Activated CD8-positive, alpha-beta memory T cell treated with anti-CD3 and anti-CD28 coated beads for 24 hours (primary cell): ENCODE data around the gene RFT1.

Experiments used
- DNase-seq: peaks from one replicate; pipeline ENCODE4 v3.0.0-alpha.2; 2020

RFT1 gene

DNA sequence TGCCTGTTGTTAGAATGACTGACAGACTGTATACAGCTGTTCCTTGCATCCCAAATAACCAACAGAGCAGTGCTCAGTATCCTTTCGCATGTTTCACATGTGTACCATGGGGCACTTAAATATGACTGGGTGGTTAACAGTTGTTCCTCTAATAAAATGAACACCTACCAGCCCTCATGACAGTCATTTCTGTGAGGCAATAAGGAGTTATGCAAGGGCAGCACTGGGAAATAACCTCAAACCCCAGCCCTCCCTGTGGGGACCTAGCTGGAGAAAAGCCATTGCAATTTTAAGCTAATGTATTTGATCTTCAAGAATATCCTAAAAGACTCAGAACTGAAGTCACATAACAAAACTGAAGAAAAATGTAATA is 7.3 kb downstream of the RFT1 start:
- DNase-seq, result no peak

DNA sequence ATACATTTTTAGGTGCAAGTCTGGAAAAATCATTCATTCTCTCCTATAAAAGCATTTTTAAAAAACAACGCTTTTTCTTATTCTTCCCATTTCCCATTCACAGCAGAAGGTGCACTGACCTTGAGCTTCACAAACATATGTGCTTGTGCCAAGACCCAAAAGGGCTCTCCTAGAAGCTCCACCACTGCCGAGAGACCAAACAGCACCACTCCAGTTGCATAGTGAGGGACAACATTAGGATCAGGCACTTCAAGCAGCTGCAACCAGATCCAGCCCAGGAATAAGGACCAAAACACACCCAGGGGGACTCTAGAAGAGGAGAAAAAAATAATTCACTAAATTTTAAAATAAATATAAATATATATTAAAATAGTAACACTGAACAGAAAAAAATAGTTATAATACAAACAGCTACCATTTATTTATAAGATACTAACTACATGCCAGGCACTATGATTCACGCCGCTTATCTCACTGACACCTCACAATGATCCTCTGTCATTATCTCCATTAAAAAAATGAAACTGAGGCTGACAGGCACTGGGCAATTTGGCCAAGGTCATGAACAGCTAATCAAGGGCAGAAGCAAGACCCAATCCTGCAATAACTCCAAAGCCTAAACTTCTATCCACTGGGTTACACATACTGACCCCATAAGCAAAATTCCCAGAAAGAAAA is 7.8 kb downstream of the RFT1 start:
- DNase-seq, result no peak

DNA sequence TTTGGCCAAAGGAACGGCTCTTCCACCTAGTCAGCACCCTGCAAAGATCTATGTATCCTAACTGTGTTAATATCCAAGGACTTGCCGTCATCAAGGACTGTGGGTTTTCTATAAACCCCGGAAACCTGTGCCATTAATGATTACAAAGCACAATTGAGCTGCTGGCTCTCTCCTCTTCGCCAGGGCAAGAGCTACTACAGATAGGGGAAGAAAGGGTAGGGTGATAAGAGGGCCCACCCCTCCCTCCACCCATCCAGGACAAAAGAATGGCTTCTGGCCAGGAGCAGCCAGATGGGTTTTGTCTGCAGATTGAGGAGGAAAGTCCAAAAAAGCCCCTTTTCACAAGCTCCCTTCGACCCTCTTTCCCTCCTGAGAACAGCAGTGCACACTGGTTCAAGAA is 9.9 kb downstream of the RFT1 start:
- DNase-seq, result no peak

DNA sequence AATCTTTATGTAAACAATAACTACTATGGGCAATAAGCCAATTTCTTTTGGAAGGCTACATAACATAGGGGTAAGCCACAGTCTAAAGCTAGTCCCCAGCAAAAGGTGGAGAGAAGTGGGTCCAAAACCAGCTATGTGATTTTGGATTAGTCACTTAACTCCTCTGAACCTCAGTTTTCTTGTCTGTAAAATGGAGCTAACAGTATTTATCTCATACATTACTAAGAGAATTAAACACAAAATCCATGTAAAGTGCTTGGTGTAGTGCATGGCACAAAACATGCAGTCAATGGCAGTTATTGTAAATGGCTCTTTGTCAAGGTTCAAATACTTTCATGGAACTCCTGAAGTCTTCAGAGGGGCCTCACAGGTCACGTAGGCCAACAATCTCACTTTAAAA is 13.3 kb downstream of the RFT1 start:
- no peak for DNase-seq

DNA sequence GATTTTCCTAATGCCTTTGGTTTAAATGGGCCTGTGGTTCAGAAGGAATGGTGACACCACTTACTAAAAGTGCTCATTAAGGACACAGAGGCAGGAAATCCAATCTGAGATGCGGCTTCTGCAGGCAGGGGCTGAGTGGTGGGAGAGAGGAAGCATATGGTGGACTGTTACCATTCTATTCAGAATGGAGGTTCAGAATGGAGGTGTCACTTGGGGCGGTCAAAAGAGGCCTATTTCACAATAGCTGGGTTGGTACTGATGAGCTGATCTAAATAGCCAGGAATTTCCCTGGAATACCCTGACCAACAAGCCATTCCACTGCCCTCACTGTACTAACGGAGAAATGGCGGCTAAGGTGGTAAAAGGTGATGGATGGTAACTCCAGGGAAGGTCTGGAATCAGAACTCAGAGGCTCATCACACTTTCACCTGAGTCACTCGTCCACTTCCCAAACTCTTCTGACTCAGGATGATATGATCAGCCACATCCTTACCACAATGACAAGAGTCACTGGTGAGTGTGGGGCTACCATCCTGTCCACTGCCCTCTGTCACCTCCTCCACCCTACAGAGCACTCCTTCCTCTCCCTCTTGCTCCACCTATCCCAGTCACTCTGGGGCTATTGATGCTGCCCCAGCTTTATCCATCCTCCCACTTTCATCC is 15.7 kb downstream of the RFT1 start:
- DNase-seq, result no peak

DNA sequence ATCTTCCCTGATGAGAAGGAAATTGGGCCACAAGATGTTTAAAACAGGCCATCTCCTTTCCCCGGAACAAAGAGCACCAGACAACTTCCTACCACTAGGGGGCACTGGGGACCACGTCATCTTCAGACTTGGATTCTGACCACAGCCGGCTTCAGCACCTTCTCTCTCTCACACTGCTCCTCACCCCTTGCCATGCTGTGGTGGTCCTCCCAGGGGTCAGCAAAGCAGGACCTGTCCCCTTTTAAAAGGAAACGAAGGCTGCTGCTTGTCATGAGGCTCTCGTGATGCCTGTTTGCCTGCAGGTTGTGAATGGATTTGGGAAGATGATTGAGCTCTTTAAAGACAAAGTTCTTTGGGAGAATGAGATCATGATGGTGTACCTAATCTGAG is 16.2 kb downstream of the RFT1 start:
- DNase-seq, result peak; percentile 90

DNA sequence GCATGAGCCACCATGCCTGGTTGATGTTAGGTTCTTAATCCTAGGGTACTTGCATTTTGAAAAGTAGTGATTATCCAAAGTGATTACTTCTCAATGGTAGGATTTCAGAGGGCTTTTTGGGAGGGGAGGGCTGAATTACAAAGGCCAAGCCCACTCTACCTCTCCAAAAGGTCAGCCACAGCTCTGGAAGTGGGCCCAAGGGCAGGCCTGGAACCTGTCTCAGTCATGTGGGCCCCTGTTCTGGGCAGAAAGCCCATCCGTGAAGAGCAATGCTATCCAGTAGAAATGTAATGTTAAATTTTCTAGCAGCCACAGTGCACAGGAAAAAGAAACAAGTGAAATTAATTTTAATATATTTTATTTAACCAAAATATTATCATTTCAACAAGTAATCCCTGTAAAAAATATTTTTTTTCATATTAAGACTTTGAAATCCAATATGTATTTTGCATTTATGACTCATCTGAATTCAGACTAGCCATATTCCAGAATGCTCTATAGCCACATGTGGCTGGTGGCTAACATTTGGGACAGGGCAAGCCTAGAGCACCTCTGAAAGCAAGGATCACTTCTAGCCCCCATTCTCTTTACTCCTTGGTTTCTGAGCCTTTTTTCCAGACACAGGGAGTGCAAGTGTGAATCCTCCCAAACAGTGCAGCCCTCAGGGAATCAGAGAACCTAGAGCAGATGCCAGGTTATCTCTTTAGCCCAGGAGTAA is 16.8 kb downstream of the RFT1 start:
- no peak for DNase-seq

DNA sequence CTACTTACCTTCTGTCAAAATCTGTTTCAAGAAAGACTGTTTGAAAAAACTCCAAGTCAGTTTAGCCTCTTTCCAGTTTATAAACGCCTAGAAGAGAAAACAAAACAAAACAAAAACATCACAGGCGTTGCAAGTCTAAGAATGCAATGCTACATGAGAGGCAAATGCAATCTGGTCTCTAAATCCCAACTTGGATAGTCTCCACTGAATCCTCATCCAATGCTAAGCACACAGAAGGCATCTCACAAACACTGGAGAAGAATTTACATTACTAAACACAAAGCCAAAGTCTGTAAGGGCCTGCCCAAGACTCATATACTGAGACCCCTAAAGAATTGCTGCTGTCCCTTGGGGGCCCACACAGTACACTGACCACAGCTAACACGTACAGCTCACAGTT is 18.4 kb downstream of the RFT1 start:
- no peak for DNase-seq

DNA sequence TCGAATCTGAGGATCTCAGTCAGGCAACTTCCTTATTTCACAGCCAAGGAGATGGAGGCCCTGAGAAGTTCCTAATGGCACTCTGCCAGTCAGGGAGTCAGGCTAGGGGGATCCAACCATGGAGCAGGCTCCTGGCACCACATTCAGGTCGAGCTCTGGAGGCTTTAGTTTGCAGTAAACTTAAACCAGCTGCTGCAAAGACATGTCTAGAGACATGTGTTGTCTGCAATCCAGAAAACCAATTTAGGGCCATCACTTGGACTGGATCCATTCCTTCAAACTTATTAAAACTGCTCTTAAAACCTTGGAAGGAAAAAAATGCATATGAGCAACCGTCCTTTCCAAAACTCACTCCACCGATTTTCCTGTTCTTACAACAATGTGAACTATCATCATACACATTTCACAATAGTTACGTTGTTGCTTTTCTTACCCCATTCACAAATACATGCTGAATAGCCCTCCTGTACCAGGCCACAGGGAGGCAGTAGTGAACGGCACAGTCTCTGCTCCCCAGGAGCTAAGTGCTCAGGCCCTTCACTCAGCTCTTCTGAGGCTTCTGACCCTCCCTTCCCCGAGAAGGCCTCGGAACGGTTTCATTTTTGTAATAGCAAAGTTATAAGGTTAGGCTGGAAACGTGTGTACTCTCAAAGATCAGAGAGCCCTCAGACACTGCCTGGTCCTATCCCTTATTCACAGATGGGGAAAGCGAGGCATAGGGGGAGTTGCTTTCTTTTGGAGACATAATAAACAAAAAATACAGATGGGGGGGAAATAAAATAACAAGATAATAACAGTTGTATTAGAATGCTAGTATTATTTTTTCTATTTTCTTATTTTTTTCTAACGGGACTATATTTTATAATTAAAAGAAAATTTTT is 20.1 kb downstream of the RFT1 start:
- DNase-seq, result no peak

DNA sequence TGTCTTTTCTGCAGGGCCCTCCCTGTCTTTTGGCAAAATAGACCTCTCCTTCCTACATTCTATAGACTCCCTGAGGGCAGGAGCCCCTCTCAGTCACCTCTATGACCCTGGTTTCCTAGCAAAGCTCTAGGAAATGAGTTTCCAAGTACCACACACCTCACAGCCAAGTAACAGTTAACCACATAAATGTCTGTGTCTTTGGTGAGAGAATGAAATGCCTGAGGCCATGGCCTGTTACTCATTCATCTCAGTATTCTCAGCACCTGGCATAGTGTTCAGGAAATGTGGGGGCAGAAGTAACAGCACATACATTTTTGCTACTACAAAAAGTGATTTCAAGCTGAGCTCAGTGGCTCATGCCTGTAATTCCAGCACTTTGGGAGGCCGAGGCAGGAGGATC is 21.0 kb downstream of the RFT1 start:
- no peak for DNase-seq

DNA sequence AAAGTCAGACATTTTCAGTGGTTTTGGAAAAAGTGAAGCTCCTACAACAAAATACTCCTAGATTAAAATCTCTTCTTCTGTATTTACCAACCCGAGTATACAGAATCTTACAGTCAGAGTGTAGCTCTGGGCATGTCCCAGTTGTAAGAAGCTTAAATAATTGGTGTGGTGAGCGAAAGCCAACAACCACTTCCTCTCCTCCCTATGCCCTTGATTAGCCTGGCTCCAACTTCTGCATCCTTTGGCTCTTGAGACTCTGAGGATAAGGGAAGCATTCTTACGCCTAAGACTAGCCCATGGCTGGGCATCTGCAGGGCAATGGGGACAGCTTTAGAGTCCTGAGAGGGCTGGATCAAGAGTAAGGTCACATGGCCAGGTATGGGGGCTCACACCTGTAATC is 25.5 kb downstream of the RFT1 start:
- no peak for DNase-seq

DNA sequence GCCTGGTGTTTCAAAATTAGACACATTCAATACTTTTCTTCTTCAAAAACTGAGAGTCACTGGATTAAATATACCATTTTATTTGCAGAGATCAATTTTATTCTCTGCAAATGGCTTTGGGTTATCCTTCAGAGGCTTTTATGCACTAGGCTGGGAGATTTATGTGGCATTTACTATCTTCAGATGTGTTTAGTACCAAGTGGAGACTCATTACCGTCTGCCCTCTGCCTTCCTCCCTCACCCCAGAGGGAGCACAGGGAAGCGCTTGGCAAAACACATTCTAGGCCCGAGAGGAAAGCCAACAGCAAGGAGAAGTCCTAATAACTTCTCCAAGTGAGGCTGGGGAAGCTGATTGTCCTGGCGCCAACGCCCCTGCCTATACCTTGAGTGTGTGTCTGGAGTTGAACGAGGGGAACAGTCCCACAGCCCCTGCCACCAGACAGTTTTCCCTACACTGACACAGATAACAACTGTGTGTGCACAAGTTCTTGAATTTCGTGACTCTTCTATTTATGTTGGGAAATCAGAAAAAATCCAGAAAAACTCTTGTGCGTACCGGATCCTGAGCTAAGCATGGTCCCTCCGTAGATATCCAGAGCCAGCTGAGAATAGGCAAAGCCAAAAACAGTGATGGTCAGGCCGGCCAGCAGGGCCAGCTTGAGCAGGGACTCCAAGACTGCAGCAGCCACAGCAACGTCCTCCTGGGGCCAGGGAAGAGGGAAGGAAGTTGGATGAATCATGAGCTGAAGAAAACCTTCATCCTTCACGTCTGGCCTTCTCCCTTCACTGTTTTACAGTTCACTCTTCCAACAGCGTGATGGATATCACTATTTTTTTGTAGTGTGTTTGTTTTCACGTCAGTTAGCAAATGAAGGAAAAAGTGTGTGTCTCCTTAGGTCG is 26.6 kb downstream of the RFT1 start:
- no peak for DNase-seq

DNA sequence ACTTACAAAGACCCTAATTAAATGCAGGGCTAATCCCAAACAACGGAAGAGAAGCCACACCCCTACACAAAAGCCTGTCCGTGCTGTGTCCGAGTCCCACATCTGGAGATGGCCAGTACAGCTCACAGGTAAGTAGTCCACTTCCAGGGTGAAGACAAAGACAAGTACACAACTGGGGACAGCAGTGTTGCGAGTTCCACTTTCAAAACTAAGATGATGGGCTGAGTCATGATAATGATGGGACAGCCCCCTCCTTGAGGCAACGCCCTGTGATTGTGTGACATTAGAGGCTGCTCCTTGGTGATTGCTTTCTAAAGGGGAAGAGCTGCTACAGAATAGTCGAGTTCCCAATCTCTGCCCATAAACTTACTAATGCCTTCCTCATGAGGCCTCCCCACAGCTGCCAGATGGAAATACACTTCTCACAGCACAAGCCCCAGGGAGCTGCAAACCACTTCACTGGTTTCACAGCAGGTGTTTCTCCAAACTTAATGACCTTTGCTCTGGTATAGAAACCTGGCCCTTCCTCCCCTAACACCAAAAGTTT is 27.6 kb downstream of the RFT1 start:
- DNase-seq, result peak; percentile 71

DNA sequence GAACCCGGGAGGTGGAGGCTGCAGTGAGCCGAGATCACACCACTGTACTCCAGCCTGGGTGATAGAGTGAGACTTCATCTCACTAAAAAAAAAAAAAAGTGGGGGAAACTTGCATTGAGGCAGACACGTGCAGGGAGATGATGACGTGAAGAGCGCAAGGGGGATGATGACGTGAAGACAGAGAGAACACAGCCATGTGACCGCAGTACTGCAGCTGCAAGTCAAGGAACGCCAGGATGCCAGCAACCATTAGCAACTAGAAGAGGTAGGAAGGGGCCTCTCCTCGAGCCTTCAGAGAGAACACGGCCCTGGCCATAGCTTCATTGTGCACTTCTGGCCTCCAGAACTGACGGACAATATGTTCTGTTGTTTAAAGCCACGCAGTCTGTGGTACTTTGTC is 28.3 kb downstream of the RFT1 start:
- no peak for DNase-seq

DNA sequence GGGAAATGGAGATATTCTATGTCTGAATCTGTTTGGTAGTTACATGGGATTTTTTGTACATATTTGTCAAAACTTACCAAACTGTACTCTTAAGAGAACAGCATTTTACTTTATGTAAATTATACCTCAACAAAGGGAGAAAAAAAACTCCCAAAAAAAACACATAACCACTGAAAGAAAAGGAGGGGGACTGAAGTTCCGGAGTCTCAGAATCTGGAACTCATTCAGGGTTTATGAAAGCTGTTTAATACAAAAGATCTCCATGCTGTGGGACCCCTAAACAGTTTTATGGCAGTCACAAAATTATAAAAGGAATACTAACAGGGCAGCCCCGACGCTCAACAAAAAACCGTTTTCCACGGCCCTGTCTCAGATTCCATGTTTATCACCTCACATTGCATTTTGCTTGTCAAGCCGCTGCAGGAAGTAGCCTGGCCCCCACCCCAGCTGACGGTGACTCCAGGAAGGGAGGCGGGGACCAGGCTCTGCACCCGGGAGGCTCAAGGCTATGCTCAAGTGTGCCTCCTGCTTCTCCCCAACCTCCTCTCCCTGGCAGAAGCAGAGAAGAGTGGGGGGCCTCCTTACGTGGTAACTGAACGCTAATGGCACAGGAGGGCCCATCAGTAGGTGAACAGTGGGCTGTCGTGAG is 29.3 kb downstream of the RFT1 start:
- DNase-seq, result no peak

DNA sequence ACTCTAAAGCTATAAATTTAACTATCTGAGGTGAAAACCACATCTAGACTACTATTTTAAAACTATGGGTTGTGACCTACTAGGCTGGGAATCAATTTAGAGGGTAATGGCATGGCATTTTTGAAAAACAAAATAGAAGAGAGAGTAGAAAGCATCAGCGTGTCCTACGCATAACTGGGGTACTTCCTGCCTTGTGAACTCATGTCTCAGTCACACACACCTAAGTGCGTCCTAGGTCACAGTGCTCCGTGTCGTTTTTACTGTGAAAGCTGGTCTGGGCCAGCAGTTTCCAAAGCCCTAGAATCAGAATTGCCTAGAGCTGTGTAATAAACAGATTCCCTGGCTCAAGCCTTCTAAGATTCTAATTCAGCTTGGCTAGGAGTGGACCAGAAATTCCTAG is 32.3 kb downstream of the RFT1 start:
- DNase-seq, result no peak

DNA sequence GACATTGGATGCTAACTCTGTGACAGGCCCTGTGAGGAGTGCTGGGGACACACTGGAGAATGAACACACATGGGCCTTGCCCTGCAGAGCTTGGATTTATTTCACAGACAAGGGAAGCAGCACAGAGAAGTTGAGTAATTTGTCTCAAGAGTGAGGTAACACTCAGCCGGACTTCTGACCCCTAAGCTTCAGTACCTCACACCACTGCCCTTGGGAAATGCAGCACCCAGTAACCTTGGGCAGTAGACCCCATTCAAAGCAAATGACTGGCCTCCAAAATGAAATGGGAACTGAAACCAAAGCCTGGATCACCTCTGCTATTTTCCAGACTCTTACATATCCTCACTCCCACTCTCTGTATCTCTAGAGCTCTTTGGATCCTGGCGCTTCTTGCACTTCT is 37.3 kb downstream of the RFT1 start:
- DNase-seq, result no peak

DNA sequence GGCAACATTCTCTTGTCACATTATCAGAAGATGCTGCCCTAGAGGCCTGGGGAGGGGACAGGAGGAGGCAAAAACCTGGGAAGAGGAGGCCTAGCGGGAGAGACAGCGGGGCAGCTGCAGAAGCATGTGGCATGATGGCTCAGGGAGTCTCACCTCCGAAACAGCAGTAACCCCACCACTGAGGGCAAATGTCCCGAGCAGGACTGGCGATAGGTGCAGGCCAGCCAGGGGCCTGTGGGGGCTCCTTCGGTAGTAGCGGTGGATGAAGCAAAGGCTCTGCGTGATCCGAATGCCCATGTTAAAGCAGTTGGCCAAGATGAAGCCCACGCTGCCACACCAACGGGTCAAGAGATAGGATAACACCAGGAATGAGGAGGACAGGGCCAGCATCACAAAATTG is 38.0 kb downstream of the RFT1 start:
- DNase-seq, result no peak

DNA sequence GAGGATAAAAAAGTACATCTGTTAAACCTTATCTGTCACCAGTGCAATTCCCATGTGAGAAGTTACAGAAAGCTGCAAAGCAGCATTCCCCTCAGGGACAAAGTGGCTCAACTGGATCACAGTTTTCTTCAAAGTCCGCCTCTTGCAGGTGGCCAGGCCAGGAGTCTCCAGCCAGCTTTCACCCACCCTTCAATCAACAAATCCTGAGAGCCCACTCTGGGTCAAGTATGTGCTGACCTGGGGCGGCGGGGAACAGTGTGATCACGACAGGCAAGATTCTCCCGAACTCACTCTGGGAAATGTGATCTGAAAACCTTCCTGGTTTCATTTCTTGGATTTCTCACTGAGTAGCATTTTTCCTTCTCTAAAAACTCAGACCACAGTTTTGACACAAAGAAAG is 39.2 kb downstream of the RFT1 start:
- no peak for DNase-seq

DNA sequence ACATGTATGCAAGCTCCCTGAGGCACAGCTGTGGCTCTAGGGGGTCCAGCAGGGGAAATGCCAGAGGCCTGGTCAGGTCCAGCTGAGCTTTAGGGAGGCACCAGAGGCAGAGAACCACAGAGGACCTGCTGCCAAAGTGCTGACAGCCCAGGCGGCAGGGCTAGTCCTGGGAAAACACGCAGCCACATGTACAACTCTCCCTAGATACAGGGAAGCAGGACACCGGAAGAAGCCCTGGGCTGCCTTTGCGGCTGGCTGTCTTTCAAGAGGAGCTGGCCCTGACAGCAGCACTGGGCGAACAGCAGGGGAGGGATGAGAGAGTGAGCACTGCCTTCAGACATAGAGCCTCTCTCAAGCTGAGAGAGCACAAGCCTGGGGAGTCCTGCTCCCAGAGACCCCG is 40.7 kb downstream of the RFT1 start:
- DNase-seq, result no peak

DNA sequence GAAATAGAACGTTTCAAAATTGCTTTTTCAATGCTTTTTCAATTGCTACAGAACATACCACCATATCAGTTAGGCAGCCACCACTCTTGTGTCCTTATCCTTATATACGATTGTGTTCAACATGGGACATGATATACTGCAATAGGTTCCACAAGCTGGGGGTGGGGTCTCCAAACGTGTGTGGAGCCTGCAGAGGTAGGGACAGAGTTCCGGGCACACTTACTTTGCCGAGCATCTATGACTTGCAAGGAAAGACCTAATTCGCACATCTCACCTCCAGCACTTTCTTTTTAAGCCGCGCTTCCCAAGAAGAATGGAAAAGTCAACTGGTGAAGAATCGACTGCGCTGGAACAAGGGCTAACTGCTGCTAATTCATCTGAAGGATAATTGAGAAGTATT is 44.8 kb downstream of the RFT1 start:
- DNase-seq, result no peak
